ENCODE results near the gene CHRM4.

CHRM4 gene

DNA sequence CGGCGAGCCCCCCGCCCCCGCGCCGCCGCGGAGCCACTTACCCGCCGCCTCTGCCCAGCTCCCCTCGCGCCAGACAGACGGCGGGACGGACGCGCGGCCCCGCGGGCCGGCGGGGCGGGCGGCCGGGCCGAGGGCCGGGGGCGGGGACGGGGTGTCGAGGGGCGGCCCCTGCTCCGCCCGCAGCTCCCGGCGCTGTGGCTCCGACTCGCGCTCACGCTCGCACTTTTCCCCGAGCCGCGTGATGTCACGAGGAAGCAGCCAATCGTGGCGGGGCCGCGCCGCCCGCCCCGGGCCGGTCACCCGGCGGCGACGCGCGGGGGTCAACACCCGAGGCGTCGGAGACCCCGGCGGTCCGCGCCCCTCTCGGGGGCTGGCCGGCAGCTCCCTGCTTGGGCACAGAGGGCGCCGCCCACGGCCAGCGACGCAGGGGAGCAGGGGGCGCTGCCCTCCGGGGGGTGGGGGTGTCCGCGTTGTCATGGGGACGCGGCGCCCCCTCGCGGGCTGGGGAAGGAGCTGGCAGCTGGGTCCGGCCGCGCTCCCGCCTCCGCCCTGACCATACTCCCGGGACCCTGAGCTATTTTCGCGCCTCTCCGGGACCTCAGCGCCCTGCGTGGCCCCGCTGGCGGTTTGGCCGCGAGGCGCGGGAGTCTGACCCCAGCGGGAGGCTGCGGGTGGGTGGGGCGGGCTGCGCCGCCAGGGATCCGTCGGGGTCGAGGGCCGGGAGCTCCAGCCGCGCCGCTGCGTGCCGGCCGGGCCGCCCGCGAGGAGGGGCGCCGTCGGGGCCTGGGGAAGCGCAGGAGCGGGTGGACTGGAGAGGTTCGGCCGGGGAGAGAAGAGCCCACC is at the start of gene CHRM4:
CHRM4 (minus strand) TSS at position 199 of the 843 bp plus-strand sequence. CDS start 5,219 bp downstream, outside the sequence.
- DNase-seq, result no peak

DNA sequence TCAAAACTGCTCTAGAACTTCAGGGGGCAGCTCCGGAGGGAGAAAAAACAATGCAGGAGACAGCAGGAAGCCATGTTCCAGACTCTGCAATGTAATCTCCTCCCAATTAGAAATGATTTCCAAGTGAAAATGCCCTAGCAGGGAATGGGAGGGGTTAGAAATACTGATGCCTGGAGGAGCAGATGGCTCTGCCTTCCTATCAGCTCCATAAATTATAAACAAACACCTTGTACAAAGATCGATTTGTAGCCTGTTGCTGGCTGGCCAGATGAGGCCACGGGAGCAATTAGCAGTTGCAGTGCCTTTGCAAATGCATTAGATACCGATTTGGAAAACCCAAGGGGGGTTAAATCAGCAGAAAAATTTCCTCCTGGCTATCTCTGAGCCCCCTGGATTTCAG is 46.6 kb upstream of the CHRM4 start:
- DNase-seq, result no peak

DNA sequence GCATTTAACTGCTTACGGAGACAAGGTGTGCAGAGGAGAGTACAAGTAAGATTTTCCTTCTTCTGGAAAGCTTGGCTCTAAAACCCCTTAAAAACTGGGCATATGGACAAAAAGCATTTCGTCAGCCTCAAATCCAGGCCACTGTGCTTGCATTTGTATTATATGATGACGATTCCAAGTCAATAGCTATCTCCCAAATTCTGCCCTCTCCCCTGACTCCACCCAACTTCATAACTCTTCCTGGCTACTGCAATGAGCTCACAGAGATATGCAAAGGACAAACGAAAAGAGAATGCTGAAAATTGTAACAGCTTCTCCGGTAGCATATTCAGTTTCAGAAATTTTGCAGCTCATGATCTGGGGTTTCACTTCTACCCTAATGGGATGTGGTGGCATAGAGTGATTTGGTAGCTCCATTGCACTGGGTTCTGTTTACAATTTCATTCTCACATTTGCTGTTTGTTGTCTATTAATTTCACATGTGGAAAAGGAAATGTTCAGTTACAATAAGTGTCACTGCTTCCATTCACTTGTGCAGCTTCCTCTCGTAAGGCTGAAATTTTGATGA is 45.6 kb upstream of the CHRM4 start:
- DNase-seq, result no peak

DNA sequence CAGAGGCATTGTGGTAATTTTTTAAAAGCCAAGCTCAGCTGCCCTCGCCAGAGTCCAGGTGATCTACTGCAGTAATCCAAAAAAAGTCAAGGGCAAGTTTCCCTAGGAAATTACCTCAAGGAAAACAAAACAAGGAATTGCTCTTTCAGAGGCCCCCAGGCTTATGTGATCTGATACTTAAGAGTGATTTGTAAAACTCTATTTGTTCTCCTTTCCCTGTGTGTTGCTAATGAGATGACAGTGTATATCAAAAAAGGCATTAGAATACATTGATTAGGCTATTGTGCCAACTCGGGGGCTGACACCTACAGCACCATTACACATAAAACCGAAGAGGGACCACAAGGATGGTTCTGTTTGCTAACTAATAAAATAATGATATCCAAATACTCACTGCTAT is 44.5 kb upstream of the CHRM4 start:
- no peak for DNase-seq

DNA sequence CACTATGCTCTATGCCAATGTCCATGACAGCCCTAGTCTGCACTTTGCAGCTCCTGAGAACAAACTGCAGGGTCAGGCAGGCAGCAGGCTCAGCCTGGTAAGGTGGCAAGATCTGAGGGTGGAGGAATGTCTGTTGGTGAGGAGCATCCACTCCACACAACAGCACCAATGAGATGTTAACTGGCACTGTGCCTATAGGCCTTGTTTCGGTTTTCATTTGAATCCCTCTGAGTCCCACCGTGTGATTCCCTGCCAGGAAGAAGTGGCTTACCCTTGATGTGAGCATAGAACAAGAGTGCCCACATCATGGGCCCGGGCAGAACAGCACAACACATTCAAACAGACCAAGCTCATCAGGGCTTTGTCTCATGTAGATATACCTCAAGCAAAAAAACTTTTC is 44.1 kb upstream of the CHRM4 start:
- no peak for DNase-seq

DNA sequence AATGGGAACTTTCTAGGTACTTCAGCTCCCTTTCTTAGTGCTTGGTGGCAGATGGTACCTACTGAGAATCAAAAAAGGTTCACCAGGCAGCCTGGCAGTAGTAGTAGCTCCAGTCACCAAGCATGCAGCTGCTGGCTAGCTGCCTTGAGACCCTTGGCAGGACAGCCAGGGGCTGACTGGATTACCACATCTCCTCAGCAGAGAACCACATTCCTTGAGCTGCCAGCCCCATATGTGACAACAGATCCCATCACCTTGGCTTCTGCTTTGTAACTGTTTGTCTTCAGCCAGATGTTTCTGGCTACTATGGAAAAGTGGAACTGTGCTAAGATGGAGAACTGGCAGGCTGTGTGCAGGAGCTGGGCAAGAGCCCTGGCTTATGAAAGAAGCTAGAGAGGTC is 39.6 kb upstream of the CHRM4 start:
- DNase-seq, result no peak

DNA sequence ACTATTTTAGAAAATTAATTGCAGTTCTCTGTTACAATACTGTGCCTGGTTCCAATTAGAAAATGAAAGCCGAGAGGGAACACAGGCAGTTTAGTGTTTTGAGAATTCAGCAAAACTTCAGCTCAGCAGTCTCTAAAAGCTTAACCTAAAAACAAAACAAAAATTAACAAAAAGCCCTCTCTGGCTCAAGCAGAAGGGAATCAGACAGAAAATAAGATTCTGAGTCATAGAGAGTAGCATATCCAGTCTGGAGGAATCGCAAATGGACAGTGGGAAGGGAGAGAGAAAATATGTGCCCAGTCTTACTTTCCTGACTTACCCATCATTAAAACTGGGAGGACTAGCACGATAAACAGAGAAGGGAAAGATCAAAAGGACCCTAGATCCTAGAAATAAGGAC is 38.1 kb upstream of the CHRM4 start:
- no peak for DNase-seq

DNA sequence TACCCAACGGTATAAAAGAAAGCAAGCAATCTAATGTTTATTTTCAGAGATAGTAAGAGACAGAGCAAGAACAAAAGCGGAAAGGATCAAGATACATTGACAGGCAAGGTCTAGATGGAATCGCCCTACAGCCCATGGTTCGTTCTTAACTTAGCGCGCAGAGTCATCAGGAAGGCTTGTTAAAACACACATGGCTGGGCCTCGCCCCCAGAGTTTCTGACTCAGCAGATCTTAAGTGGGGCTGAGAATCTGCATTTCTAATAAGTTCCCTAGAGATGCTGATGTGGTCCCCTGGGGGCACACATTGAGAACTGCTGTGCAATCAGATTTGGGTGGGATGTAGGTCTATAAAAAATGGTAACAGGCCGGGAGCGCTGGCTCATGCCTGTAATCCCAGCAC is 35.8 kb upstream of the CHRM4 start:
- no peak for DNase-seq

DNA sequence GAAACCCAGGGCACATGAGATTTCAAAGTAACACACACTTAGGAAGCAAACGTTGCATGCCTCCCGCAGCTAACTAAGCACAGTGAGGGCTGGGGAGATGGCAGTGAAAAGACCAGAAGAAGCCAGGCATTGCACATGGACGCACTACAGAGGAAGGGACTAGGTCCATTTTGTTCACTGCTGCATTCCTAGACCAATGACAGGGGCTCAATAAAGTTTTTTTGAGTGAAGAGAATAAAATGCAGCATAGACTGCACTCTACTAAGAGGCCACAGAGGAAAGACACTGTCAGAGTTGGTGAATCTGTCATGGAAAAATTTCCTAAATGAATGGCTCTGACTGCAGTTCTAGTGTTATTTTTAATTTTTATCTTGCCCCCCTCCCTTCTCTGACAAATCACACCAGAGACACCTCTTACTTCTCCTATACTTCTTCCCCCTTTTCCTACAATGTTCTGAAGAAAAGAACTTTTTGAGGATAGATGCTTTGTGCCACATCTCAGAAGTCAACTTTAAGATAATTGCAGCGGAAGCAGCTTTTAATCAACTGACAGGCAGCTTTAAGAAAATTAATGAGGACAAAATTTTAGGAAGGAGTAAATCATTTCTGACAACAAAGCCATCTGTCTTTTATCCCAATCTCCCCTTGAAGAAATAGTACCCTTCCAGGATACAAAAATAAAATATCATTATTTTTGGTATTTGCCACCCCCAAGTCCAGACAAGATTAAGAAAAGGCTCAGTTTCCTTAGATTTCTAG is 34.8 kb upstream of the CHRM4 start:
- DNase-seq, result no peak

DNA sequence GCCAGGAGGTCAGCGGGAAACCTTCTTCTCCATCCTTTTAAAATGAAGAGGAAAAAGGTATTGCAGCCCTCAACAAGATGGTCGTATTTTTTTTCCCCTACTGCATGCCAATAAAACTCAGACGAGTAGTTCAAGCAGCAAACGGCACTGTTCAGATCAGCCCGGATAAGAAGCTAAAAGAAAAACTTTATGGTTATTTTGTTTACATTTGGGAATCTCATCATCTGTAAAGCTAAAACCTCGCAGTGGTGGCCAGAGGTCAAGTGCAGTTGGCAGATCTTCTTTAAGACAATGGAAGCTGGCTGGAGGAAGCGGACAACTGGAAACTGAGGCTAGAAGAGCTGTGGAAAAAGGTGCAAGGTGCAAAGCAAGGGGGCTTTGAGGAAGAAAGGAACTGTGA is 31.0 kb upstream of the CHRM4 start:
- DNase-seq, result no peak

DNA sequence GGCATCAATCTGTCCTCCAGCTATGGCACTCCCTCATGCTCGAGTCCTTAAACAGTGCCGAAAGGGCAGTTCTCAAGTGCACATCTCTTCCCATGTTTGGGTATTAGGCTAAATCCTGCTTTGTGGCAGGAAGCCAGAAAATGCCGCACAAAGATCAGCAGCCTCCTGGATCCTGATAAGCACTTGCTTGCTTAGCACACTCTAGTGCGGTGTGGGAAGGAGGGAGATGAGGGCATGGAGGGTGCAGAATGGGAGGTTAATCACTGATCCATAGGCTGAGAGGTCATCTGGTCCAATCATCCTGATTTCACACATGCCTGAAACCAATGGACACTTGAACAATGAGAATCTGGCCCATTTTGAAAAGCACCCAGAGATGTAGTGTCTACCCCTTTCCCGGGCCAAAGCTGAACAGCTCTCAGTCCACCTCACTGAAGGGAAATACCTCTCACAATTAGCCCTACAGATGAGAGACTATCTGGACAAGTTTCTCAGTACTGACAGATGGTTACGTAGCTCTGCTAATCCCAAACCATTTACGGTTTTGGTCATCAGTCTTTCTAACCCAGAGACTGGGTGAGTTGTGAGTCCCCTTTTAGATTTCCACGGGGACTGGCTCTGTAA is 29.8 kb upstream of the CHRM4 start:
- no peak for DNase-seq

DNA sequence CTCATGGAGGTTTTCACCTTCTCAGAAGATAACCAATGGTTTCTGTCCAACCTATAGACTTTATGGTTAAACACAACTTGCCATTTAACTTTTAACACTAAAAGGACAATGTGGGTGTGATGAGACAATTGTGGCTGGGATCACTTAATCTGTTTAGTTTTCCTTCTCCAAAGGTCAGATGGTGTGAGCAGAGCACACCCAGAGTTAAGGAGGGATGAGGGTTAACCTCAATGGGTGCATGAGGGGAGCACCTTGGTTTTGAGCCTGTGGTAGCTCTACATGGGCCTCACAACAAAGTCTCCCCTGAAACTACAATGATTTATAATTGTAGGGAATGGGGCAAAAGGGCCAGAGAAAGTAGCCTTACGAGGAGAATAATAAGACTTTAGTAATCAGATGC is 28.9 kb upstream of the CHRM4 start:
- no peak for DNase-seq

DNA sequence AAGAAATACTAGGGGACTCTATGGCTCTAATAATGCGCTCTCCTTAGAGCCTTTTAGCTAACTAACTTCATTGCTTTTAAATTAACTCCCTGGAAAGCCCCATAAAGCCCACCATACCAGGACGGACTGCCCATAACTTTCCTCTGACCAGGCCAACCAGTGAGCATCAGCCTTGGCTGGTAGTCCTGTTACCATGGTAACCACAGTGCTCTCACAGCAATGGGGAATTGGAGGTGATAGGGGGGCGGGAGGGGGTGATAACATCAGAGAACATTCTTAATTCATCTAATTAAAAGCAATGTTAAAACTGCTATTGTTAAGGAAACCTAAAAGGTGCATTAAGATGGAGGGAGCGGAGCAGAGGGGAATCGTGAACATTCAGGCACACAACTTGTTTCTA is 27.2 kb upstream of the CHRM4 start:
- no peak for DNase-seq

DNA sequence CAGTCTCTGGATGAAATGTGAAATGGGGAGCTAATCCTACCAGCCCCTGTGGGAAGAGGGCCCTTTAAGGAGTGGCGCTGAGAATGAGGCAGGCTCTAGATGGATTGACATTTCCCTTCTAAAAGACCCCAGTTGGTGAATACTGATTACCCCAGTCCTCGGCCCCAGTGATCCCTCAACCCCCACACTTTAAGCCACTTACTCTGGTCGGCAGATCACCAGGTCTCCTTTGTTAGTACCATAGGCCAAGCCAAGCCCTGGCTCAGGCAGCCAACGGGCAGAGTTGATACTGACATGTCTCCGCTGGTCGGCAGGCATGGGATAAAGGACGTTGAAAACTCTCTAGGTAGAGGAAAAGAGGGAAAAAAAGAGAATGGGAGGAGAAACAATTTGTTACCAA is 26.1 kb upstream of the CHRM4 start:
- DNase-seq, result no peak

DNA sequence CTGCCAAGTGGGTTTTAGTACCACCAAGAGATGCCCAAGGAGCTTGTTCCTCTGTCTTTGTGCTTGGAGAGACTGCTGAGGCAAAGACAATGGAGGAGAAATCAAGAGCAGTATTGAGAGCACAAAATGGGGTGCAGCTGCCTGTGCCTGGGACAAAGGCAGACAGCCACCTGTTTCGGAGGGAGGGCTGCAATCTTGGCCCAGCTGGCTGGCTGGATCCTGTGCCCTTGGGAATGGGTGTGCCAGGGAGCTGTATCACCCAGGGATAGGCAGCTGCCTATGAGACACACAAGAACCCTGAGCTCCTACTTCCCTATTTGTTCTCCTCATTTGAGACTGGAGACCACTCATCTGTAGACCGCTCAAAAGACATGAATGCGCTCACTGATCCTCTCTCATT is 23.3 kb upstream of the CHRM4 start:
- no peak for DNase-seq

DNA sequence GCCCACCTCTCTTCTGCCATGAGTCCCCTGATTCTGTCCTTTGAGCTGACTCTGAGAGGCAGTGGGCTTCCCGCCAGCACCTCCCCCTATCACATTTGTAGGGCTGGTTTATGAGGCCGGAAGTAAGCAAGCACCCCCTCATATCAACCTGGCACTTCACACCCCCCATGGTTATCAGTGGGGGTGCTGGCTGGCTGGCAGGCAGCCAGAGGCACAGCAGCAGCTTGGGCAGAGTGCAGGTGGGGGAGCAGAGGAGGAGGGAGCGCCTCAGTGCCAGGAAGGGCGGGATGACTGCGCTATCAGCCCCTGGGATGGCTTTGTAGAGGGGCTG is 22.9 kb upstream of the CHRM4 start:
- no peak for DNase-seq

DNA sequence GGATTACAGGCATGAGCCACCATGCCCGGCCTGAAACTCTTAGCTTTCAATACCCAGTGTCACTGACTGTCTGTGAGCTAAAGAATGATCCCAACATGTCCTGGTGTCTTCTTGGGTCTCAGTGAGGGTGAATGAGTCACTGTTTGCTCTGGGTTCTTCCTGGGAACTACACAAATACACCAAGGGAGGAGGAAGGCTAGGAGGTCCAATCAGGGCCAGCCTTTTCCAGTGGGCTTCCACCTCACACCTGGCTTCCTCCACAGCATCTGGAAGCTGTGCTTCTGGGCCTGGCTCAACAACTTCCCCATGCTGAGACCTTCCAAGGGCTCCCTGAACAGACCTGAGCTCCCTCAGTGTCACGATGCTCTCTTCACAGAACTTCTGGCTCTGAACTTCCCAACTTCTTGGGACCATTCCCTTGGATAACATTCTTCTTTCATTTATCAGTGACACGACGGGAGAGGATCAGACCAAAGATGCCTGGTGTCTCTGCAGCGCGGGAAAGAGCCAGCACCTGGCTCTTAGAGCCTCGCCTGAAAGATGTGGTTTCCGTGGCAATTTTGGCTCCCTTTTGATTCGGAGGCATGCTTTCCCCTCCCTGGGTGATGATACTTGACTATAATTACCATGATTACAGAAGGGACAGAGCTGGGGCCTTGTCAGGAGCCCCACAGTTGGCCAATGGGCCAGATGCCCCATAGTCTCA is 22.3 kb upstream of the CHRM4 start:
- no peak for DNase-seq

DNA sequence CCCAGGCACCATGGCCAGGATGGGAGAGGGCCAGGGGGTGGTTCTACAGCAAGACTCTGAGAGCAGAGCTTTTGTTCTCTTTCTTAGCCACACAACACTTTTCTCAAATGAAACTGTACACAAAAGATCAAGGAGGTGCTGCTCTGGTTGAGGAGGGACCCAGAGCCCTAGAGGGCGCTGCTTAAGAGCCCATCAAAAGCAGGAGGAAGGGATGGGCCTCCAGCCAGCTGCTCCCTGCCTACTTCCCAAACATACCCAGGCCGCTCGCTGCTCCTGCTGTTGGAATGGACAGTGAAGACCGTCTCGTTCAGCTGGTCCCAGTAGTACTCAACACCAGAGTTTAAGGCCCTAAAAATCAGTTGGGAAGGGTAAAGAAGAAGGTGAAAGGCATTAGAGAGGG is 18.4 kb upstream of the CHRM4 start:
- DNase-seq, result no peak

DNA sequence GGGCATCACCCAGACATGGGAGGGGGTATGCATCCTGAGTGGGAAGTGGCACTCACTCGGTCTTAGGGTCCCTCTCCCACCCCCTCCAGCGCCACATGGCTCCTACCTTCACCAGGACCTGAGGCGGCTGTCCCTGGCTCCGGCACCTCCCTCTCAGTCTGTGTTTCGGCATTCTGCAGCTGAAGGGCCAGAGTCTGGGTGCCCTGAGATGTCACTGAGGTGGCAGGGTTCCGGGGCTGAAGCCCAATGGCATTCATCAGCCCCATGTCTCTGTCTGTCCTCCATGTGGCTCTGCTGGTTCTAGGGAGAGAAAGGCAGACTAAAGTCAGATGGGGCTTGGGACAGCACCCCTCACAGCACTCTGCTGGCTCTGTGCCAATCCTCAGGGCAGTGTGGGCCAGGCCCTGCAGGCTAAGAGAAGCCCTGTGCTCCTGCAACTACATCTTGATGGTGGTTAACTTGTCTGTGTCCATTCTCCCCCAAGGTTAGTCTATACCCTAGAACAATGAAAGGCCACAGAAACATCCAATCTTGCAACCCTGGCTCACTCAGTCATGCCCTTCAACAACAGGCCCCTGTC is 16.9 kb upstream of the CHRM4 start:
- DNase-seq, result no peak

DNA sequence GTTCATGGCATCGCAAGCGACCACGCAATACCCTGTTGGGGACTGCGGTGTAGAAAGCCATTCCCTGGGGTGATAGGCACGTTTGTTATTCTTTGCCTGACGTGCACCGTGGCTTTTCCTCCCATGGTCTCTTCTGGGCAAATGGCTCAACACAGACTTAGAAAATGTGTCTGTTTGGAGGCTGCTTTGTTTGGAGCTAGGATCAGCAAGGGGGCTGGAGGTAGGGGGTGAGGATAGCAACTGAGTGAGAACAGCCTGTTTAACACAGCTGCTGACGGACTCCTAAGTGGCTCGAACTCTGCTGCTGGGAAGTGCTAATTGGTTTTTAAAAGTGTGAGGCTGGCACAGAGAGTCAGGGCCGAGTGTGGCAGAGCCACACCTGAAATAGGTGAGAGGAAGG is 16.1 kb upstream of the CHRM4 start:
- no peak for DNase-seq

DNA sequence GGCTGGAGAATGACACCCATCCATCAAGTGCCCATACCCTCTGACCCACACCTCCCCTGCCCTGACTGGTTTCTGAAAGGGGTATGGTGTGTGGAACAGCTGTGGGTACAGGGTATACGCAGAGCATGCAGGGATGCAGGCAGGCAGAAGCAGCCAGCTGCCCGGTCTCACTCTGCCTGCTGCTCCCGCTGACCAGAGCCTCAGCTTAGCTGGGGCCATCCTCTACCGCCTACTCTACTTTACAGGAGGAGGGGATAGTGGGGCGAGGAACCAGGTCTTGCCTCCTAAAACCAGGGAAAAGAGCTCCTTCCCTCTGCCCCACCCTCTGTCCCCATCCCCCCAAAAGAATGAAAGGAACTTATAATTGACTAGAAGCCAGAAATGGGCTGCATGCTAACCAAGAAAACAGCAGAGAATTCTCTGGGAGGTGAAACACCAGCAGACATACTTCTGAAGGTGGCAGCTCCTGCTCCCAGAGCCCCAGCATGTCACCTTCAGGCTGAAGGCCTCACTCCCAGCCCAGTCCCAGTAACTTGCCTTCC is 13.0 kb upstream of the CHRM4 start:
- DNase-seq, result no peak

All from activated effector memory CD4-positive, alpha-beta T cell treated with Interleukin-2 at 50 U/mL for 16 hours (primary cell).